NCI-H748 (cell line): Measurements from ENCODE around the gene ARHGAP22.

ENCODE experiments used
- DNase-seq: peaks from one replicate; lab custom pipeline; 2025; ENCODE audit not compliant: unreplicated experiment; lab: John Stamatoyannopoulos, UW

The ARHGAP22 gene

DNA sequence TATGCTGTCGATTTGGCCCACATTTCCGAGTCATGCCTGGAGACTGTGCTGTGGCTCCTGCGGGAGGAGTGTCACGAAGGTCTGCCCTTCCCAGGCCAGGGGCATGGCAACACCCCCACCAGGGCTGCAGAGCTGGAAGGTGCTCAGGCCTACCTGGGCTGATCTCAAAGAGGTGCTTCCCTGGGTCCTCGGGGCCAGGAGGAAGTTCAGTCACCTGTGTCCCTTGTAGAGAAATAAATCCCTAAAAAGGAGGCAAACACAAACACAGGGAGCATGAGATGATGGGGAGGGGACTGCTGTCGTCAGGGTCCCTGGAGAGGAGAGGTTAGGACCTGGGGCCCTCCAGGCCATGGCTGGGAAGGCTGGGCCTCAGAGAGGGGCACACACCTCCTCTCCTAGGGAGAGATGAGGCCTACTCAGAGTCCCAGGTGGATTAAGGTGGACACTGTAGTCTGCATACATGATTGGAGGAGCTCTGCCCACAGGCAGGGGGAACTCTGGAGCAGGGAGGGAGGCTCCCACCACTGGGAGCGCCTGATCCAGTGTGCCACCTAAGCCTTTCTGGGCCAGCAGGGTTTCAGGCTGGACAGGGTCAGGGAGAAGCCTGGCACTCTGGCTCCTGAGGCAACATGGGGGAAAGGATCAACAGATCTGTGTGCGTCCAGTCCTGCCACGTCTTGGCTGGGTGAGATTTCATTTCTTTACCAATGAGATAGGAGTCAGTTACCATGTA, 49.4 kb downstream of the ARHGAP22 start:
- DNase-seq, result no peak

DNA sequence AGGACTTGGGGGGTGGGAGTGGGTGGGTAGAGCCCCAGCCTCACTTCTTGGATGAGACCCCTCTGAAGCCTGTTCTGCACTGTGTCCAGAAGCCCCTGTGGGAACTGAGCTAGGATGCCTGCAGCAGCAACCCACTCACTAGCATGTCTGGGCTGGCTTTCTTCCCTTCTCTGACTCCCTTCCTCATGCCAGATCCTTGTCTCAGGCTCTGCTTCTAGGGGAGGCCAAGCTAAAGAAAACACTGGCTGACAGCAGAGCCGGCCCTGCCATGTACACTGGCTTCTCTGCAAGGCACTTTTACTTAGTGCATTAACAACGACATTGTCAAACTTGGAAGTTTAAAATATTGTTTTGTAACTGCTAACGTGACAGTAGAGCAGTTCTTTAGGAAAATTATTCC, 50.2 kb downstream of the ARHGAP22 start:
- DNase-seq, result no peak

DNA sequence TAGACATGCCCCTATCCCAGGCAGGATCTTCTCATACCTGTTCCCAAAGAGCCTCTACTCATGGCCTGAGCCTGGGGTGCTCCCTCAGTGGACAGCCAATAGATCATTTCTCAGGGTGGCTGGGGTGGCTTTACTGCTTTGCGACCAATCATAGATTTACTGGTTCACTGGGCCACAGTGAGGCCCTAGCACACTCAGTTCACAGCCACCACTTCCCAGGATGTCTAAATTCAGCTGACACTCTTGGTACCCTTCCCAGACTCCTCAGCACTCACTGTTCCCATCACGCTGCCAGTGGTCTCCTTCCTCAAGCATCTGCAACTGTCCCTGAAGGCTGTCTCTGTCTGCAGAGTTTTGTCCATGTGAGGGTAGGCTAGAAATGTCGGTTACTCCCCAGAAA, 50.6 kb downstream of the ARHGAP22 start:
- no peak for DNase-seq

DNA sequence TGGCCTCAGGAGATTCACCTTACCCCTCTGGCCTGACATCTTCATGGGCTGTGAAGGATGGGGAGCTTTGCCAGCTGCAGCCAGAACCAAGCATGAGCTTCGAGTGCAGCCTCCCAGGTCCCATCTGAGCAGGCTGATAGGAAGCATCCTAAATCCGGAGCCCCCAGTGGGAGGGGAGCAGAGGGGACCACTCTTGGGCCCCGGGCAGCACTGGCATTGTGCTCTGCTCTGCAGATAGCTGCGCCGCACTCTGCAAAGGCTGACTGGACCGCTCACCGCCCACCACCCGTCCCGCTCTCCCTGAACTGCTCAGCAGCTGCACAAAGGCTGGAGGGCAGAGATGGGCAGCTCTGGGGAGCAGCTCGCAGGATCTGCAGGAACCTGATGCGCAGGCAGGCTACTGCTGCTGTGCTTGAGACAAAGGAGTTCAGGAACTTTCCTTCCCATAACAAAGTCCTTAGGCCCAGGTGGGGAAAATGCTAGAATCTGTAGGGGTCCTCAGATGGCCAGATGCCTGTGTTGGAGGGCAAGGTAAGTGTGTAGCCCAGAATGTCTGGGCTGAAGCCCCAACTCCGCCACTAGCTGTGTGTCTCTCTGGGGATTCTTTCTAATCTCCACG, 51.8 kb downstream of the ARHGAP22 start:
- DNase-seq, result no peak

DNA sequence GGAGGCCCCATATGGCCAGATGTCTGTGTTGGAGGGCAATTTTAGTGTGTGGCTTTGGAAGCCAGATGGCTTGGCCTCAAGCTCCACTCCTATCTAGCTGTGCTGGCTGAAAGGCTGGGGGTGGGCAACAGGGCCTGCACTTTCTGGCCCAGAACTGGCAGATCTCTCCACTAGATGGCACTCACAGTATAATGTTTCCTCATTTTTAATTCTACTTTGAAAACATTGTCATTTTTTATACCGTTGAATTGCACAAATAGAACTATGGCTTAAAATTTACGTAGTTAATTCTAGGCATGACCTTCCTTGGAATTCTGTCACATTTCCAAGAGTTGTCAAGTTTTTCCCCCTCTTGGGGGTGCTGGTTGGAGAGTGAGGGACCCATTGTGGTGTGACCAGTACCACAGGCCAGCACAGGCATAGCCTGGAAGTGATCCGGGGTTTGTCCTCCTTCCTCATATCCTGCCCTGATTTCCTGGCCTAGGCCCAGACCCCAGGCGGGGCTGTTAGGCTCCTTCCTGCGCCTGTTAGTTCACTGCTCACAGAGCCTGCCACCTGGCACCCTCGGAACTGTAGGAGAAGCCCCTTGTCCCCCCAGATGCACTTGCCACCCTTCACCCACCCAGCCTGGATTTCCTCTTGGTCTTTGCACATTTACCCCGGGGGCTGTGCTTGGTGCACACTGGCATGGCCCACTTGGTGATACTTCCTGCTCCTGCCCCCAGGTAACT, 52.8 kb downstream of the ARHGAP22 start:
- DNase-seq, result peak; percentile 37

DNA sequence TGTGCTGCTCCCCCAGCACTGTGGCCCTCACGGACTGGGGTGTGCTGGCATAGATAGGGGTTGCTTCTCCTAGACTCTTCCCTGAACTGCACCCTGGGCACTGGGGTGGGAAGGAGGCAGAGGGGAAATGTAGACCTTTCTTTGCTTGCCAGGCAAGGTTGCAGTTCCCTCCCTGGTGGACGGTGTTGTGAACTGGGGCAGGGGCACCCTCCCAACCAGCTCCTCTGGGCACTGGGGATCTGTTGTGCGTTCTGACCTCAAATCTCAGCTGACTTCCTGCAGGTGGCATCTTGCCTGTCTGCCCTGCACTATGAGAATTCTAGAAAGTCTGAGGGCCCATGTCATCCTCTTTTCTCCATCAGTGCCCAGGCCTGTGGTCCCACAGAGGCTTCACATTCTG, 53.9 kb downstream of the ARHGAP22 start:
- DNase-seq, result no peak

DNA sequence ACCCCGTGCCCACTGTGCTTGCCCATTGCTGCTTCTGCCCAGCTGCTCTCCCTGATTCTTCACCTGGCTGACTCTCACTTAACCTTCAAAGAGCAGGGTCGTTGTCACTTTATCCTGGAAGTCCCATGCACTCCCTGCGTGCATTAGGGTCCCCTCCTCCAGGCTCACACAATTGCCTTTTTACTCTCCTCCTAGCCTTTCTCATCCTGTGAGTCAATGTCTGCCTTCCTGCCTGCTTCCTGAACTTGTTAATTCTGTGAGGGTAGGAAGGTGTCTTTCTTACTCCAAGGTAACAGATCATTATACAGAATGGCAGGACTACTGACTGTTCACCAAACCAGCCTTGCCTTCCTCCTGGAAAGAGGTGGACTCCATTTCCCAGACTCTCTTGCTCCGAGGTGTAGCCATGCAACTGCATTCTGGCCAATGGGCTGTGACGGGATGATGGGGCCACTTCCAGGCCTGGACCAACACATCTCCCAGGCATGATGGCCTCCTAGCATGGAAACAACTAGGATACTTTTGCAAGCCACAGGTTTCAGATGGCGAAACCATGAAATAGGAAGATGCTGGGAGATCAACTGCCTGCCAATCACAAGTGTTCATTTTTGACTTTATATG, 54.7 kb downstream of the ARHGAP22 start:
- no peak for DNase-seq

DNA sequence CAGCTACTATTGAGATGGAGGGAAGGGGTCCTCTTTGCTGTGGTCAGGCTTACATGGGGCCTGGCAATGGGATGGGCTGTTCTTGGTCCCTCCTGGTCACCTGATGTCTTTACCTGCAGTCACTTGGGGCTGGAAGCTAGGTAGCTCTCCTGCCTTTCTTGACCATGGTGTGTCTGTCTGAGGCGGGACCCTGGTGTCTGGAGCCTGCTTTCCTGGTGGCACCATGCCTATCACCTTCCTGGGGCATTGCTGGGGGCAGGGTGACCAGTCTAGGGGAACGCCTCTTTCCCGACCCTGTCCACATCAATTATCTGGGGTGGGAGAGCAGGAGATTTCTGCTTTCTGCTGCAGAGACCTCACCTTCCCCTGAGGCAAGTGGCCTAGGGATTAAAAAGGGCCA, 55.6 kb downstream of the ARHGAP22 start:
- no peak for DNase-seq

DNA sequence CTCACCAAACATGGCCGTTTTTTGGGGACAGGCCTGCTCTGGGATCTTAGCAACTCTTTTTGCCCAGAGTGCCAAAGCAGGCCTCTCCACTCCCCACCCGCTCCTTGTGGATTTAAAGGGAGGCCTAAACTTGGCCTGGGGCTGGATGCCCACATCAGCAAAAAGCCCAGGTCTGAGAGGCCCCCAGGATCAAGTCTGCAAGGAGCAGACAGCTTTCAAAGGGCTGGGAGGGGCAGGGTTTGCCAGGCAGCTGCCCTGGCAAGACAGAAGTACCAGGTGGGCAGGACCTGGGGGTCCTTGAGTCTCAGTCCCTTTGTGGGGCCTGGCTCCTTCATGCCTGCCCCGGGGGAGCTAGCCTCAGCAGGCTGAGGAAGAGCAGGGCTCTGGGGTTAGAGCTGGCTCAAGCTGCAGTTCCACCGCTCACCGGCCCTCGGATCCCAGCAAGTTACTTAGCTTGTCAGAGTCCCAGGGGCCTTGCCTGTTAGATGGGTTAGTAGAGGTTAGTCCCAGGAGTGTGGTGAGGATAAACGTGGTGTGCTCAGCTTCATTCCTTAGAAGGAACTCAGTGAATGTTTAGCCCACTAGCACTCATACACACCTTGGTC, 56.2 kb downstream of the ARHGAP22 start:
- DNase-seq, result no peak

DNA sequence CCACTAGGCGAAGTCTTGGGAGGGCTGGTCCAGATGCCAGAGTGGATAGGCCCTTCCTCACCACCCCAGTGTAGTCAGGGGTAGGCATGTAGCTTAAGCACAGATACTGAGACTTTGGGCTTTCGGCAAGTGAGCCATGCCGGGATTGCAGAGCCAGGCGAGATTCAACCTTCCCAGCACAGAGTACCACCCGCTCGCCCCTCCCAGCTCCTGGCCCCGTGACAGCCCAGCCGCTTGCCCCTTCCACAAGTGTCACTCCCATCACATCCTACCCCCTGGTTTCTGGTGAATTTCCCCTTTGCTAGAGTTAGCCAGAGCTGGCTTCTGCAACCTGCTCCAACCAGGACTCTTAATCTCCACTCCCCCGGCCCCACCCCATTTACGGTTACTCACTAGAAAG, 56.9 kb downstream of the ARHGAP22 start:
- DNase-seq, result no peak

DNA sequence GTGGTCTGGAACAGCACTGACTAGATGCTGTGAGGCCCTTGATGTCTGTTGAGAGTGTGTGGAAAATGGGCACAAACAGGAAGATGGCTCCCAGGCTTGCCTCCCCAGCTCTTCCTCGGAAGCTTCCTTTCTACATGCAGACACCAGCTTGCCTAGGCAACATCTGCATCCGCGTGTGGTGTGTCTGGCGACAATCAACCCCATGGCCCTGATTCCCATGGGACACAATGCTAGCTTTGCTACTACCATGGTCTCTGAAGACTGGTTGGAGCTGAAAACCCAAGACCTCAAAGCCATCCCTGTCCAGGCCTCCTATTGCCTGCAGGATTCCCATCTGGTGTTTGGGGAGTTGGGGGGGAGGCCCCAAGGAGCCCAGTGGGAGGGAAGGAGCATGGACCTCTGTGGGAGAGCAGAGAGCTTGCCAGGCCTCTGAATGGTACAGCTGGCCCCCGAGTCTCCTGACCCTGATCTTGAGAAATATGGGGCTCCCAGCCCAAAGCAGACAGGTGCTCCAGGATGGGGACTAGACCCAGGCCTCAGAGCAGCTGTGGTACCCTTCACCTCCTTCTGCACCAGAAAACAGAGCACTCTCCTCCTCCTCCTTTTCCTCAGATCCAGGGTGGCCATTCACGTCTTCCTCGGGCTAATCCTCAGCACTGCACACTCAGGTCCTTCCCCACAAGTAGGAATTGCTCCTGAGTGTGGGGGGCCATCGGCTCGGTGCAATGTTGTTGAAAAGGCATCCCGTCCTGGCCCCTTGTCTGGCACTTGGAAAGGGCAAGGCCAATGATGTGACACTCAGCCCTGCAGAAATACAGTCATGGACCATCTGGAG, 57.6 kb downstream of the ARHGAP22 start:
- DNase-seq, result no peak

DNA sequence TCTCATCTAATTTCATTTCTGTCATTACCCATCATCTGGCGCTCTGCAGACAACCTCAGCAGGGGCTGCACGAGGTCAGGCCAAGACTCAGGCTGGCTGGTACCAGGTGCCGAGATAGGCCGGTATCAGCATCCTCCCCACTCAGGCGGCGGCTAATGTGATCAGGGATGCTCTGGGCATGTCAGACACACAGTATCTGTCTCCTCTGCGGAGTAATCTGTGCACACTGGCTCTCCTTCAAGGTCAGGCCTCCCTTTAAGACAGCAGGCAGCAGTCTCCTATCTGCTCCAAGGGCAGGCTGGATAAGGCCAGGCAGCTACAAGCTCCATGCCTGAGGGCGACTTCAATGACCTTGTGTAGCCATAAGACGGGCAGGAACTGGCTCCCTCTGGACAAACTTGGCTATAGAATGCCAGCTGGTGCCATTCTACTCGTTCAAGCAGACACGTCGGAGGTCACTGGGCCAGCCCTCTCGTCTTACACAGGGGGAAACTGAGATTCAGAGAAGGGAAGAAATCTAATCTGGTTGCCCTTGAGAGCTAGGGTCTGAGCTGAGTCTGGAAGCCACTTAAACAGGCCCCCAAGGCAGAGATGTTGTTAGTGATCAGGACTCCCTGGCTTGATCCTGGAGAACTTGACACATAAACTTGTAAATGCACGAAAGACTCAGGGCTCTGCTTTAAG, 59.3 kb downstream of the ARHGAP22 start:
- no peak for DNase-seq

DNA sequence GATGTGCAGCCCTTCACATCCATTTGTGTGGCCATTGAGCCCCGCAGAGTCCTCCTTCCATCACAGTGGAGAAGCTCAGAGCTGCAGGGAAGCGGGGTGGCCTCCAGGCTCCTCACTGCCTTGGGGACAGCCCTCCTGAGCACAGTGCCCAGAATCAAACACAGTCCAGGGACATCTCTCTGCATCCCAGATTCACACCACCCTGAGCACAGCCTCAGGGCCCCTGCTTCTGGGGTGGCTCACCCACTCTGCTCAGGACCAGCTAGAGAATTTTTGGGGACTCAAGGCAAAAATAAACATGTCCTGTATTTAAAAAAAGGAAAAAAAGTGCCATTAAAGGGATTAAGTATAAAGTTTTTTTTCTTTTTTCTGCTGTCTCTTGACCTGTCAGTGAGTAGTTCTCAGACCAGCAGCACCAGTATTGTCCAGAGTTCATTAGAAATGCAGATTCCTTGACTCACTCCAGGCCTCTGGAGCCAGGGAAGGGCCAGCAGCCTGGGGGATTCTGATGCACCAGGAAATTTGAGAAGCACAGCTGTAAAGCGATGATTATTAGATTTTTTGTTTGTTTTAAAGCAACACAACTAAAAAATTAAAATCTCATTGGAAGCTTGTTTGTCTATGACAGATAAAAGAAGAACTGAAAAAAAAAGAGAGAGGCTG, 61.6 kb downstream of the ARHGAP22 start:
- no peak for DNase-seq

DNA sequence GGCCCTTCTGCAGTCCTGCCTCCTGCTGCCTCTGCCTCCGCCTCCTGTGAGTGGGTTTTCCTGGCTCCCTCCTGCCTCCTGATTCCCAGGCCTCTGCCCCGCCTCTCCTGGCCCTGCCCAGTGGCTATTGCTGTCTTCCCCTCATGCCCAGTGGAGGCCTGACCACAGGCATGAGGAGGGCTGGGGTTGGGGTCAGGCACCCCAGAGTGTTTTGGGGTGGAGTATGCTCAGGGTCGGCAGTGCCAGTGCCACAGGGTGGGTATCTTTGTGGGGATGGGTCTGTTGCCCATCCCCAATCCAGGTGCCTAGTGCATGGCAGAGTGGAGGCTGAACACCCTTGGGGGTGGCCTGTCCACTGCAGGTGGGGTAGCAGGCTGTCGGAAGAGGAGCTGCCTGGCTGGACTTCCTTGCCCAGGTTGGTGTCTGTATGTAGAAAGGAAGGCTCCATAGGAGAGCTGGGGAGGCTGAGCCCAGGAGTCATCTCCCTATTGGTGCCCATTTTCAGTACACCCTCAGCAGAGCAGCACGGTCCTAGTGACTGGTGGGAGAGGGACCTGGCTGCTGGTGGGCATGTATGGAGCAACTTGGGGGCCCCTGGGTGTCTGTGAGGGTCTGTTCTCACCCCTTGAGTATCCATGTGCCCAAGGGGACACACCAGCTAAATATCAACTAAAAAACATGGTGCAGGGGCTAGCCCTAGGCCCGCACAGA, 62.2 kb downstream of the ARHGAP22 start:
- DNase-seq, result no peak

DNA sequence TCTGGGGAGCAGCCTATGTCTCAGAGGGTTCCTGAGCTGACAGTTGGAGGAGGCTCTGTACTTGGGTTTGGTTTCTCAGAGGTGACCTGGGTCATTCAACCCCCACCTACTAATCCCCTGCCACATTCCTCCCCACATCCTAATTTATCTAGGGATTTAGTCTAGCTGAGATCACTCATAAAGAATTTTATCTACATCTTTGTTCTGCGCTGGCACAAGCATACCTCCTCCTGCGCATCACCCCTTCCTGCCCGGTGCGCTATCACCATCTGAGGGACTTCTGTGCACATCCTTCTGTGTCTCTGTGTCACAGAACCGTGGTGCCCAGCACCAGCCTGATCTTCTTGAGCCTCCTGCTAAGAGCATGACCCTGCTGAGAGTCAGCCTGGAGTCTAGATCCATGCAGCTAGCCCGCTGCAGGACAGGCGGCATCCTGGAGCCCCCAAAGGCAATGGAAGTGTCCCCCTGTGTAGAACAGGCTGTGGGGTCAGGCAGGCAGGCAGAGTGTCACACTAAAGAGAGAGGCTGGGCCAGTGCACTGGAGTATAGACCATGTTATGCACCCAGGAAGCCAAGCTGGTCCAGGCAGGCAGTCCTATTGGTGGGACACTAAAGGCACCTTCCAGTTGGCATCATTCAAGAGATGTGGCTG, 63.6 kb downstream of the ARHGAP22 start:
- DNase-seq, result no peak

DNA sequence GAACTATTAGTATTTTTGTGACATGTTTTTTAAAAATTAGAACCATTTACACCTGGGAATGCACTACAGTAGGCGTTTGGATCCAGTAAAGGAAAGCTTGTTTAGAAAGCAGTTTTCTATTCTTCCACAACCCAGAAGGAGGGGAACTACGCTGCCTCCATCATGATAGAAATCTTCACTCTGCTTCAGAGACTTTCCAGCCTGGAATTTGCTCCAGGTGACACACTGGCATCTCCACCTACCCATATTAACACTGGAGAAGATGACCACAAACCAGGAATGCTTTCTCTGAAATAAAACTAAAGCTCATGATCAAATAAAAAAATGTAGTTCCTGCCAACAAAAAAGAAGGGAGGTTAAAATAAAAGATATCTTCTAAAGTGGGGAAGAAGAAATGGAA, 66.3 kb downstream of the ARHGAP22 start:
- DNase-seq, result no peak

DNA sequence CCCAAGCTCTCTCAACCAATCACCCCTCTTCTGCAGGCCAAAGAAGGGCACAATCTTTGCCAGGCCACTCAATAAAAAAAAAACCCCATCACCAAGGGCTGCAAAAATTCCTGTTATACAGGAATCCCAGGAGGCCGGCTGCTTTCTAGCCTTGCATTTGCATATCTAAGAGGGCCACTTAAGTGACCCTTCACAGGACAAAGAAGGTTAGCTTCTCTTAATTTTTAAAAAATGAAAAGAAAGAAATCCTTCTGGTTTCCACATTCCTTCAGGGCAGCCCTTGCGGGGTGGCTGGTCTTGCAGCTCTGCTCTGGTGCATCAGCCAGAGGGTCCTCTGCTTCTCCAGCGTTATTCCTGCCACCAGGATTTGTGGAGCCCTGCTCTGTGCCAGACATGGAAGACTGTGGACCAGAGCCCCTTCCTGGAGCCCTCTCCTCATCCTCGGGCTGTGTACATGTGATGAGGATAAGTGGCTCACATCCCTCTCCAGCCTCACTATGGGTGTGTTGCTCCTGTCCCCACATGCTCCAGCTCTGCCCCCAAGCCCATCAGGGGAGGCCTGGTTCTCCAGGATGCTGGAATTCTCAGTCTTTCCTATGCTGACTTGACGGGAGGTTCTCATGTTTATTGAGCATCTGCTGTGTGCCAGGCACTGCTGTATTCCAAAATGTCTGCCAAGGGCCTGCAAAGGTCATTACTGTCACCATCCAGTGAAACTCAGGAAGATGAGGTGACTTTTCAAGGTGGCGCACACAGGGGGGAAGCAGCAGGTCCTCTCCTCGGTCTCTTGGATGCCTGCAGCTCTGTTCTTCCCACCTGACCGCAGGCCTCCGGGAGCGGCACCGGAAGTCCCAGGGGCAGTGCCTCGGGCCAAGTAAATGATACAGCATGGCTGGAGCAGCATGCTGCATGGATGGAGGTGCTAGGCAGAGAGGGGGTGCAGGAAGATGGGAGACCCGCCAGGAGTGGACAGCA, 67.7 kb downstream of the ARHGAP22 start:
- no peak for DNase-seq
